Embryonic facial prominence (tissue), 1 donor: ENCODE results near the gene TPRN.

ENCODE experiments used
- DNase-seq: peaks from one replicate; pipeline ENCODE4 v3.0.0-alpha.2; 2016; ENCODE audit errors: extremely low spot score

Gene TPRN

DNA sequence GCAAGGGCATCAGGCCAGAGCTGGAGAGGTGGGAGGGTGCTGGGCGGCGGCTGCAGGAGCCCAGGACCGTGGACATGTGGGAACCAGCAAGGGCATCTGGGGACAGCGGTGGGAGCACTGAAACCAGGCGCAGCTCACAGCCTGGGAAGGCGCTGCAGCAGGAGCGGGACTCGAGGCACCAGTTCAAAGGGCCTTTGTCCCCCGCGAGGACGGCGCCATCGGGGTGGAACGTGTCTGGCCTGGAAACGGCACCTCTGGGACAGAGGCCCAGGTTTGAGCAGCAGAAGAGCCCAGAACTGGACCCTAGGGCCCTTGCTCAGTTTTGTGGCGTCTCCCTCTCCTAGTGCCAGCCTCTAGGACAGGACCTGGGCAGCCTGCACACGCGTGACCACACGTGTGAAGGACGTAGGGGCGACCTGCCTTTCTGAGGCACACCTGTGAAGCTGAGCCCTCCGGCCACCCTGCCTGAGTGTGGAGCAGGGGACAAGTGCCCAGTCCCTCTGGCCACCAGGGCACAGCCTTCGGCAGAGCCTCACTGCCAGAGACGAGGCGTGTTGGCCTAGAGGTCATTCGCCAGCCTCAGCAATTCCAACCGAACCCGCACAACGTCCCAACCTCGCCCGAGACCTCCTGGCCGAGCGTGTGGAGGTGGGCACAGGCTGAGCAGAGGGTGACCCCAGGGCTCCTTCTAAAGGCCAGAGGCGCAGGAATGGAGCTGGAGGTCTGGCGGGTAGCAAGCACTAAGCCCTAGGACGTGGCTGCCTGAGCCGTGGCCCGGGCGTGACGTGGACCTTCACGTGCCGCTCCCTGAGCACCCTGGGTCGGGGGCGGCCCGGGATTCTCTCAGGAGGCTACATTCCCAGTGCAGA is 26.5 kb downstream of the TPRN start:
- no peak for DNase-seq

DNA sequence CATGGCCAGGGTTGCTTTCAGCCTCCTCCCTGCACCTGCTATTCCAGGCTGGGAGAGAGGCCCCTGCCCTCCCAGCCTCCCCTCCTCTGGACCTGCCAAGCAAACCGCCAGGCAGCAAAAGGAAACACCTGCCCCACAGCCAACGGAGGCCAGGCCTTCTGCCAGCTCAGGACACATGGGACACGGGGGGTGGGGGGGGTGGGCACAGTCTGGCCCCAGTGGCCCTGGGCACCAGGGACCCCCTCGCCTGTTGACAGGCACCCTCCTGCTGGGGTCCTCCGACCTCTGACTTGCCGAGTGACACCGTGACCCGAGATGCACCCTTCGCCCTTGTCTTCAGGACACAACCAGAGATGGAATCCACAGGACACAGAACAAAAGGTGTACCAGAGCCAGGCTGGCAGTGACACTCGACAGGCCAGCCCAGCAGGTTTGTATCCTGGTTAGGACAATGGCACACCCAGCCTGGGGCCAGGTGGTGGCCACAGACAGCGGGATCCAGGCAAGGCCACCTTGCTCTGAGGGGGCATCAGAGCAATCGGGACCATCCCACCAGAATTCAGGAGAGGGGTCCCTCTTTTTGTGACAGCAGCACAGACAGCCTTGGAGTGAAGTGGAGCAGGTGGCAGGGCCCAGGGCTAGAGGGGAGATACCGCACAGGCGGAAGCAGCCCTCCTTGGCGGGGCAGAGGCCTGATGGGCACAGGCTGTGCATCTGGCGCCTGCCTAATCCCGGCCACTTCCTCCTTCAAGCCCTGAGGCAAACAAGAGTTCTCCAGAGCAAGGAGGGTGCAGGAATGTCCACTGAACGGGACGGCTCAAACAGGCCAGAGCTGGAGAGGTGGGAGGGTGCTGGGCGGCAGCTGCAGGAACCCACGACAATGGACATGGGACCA is 27.4 kb downstream of the TPRN start:
- DNase-seq = no peak

DNA sequence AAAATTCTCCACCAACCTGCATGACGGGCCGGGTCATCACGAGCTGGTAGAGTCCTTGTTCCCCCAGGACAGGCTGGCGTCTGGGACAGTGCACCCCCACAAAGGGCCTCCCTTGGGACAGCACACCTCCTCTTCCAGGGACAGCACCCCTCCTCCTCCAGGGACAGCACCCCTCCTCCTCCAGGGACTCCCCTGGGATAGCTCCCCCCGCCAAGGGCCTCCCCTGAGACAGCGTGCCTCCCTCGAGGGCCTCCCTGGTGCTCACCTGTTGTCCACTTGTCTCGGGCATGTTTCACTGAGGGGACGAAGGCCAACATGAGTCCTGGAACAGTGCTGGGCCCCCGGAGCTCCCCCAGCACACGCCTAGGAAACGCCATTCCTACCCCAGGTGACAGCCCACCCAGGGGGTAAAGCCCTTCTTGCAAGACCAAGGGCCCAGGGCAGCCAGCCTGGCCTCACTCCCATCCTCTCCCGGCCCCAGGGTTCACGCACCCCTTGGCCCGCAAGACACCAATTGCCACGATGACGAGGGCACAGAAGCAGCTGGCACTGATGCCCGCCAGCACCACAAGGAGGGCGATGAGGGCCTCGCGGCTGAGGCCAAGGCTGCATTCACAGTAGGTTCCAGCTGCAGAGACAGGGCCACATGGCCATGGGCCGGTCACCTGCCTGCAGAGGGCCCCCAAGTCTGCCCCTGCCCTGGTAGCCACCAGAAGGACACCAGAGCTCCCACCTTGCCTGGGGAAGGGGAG is 29.2 kb downstream of the TPRN start:
- no peak for DNase-seq

DNA sequence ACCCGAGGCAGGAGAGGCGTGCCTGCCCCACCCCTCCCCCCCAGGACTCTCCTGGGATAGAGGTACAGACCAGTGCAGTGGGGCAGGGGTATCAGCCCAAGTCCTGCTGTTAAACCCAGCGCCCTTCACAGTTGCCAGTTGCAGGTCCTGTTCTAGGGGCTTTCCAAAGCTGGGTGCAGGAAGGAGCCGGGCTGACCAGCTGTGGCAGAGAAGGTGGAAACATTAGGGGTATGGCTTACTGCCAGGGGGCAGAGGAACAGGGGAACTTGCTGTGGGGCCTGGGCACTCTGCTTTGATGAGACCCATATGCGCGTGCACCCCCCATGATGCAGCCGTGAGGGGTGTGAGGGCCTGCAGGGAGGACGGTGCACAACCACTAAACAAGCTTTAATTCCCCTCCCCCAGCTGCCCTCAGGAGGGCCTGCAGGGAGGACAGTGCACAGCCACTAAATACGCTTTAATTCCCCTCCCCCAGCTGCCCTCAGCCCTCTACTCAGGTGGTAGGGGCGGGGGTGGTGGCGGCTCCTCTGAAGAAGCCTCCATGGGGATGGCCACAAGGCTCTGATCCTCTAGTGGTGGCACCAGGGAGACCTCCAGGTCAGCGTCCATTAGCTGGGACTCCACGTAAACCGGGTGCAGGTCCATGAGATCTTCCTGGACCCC is 29.9 kb downstream of the TPRN start:
- DNase-seq = no peak

DNA sequence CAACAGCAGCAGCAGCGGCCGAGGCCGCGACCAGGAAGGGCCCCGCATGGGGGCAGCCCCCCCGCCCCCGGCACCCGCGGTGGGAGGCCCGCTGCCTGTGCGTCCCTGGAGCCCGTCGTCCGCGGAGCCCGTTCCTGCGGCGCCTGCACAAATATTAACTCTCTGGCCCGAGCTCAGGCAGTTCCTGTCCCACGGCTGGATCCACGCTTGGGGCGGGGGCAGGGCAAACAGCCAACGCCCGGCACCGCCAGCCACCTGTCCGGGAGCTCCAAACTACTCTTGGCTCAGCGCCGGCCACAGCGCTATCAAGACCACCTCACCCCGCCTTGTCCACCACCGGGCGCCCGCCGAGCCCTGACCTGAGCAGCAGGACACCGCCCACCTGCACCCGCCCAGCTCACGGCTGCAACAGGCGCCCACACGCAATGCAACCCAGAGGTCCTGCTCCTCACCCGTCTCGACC is 30.6 kb downstream of the TPRN start, which contains the start of gene LRRC26:
TSS of gene LRRC26 (minus strand) at position 156 of the 463 bp plus-strand sequence. CDS start at position 48, 108 bp downstream.
- no peak for DNase-seq

DNA sequence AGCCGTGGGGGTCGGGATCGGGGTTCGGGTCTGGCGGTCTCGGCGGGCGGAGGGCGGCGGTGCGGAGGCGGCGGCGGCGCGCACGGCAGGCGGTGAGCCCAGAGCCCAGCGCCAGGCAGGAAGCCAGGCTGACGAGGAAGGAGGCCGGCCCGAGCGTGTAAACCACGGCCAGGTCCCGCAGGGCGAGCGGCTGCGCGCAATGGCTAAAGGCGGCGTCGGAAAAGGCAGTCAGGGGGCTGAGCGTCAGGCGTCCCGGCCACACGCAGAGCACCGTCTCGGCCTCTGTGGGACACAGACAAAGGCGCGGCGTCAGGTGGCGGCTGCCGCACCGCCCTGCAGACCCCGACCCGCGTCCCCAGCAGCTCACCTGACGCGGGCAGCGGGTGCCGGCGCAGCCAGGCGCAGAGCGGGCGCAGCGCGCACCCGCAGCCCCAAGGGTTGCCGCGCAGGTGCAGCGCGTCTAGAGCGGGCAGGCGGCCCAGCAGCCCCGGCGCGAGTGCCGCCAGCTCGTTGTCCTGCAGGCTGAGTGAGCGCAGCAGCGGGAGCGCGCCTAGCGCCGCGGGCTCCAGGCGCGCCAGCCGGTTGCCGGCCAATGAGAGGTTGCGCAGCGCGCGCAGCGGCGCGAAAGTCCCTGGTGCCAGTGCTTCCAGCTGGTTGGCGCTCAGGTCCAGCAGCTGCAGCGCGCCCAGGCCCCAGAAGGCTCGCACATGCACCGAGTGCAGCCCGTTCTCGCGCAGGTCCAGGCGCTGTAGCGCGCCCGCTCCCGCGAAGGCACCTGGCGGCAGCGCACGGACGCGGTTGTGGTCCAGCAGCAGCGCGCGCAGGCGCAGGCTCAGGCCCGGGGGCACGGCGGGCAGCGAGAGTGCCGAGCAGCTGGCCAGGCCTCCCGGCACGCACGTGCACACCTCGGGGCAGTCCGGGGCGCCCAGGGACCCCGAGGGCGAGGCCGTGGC is 31.4 kb downstream of the TPRN start:
- DNase-seq = no peak

DNA sequence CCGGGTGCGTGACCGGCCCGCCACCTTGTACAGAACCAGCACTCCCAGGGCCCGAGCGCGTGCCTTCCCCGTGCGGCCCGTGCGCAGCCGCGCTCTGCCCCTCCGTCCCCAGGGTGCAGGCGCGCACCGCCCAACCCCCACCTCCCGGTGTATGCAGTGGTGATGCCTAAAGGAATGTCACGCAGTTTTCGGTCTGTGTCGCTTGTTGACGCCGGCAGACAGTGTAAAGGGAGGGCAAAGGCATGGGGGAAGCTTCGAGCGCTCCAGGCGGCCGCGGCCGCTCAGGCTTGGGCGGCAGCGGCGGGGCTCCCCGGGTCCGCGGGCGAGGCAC is 32.0 kb downstream of the TPRN start:
- no peak for DNase-seq

DNA sequence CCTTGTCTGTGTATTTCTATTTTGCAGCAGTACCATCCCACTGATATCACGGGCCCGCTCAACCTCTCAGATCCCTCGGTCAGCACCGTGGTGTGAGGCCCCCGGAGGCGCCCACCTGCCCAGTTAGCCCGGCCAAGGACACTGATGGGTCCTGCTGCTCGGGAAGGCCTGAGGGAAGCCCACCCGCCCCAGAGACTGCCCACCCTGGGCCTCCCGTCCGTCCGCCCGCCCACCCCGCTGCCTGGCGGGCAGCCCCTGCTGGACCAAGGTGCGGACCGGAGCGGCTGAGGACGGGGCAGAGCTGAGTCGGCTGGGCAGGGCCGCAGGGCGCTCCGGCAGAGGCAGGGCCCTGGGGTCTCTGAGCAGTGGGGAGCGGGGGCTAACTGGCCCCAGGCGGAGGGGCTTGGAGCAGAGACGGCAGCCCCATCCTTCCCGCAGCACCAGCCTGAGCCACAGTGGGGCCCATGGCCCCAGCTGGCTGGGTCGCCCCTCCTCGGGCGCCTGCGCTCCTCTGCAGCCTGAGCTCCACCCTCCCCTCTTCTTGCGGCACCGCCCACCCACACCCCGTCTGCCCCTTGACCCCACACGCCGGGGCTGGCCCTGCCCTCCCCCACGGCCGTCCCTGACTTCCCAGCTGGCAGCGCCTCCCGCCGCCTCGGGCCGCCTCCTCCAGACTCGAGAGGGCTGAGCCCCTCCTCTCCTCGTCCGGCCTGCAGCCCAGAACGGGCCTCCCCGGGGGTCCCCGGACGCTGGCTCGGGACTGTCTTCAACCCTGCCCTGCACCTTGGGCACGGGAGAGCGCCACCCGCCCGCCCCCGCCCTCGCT is 32.6 kb downstream of the TPRN start:
- no peak for DNase-seq

DNA sequence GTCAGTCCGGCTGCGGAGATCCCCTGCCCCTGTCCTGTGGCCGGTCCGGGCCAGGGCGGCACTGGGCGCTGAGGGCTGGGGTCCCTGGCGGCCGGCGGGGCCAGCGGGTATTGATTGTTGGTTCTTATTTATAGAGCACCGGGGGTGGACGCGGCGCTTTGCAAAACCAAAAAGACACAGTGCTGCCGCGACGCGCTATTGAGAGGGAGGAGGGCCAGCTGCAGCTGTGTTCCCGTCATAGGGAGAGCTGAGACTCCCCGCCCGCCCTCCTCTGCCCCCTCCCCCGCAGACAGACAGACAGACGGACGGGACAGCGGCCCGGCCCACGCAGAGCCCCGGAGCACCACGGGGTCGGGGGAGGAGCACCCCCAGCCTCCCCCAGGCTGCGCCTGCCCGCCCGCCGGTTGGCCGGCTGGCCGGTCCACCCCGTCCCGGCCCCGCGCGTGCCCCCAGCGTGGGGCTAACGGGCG is 33.2 kb downstream of the TPRN start:
- DNase-seq = no peak

DNA sequence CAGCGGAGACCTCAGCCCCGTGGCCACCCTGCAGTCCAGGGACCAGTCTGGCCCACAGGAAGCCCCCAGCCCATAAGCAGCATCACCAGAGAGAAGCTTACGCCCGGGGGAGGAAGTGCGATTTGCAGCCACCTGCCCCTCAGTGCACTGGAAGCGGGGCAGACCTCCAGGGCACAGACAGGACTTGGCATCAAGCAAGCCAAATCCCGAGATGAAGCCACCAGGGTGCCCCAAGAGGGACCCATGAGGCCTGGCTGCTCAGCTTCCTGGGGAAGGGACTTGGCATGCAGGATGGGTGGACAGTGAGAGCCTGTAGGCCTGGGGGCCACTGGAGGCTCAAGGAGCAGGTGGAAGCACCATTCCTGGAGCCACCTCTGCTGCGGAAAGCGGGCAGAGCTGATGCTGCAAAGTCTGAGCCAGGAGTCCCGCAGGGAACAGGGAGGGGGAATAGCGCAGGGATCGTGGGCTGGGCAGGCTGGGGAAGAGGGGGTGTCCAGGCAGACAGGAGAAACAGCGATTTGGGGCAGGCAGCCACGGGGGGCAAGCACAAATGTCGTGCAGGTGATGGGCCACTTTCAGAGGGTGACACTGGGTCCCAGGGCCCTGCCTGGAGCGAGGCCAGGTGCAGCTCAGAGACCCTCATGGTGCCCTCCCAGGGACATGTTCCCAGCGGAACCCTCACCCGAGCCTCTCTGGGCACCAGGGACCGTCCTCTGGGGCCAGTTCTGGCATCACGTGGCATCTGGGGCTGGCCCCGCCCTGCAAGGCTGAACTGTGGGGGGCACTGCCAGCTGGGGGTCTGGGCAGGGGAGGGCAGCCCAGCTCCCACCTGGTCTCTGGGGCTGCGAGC is 33.9 kb downstream of the TPRN start:
- DNase-seq = no peak

DNA sequence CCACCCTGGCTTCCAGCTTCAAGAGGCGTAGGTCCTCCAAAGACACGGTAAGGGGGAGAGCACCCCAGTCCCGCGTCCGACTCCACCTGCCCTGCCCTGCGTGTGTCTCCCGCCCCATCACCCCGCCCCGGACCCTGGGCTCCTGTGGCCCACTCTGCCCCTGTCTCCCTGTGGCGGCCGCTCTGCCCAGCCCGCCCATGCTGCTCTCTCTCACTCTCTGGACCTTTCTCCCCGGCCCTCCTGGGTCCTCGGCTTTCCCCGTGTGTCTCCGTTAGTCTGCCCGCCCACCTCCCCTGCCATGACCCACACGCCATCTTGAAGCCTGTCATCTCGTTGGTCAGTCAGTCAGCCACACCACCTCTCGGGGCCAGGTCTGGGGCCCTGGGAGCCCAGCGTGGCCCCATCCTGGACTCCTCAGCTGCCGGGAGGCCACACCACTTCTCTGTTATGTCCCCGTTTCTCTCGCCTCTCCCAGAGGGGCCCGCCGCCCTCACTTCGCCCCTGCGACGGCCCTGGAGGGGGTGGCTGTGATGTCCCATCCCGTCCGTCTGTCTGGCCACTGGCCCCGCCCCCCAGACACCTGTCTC is 35.2 kb downstream of the TPRN start:
- no peak for DNase-seq

DNA sequence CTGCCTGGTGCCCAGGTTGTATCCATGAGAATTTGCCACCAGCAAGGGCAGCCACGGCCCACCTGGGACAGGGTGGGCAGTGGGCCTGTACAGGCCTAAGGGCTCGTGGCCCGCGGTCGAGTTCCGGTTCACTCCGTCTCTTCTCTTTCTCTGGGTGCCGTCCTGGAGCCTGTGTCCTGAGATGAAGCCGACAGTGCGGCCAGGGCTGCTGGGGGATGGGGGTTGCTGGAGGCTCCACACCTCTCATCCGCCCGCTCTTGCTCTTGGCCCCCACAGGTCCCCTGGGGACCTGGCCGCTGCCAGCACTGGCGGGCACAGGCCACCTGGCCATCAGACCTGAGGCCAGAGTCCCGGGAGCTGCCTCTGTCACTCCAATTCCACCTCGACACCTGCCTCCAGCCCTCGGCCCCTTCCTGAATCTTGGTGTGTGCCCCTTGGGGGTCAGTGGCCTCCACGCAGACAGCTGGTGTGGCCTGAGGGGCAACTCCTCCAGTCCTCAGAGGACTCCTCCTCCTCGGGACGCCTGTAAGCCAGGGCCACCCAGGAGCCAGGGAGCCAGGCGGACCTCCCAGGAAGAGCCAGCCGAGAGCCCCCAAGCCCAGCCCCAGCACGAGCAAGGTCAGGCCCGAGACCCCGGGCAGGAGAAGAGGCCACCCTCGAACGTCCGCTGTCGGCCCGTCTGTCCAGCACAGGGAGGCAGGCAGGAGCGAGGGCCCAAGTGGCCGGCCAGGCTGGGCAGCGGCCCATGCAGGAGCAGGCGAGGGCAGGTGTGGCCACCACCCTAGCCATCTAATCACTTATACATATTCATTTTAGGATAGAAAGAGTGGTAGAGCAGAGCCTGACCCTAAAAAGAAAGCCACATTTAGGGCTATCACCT is 35.9 kb downstream of the TPRN start:
- no peak for DNase-seq

DNA sequence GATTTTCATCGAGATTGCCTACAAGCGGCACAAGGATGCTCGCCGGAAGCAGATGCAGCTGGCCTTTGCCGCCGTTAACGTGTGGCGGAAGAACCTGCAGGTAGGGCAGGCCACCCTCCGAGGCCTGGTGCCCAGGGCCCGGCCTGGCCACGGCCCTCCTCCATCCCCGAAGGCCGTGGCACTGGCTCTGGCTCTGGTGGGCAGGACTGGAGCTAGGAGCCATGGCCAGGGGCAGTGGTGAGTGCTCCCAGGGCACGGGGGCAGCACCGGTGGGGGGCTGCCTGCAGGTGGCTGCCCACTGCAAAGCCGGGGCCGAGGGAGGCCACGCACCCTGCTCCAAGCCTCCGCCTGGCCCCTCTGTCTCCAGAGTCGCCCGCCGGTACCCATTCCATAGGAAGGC is 36.7 kb downstream of the TPRN start:
- DNase-seq = no peak

DNA sequence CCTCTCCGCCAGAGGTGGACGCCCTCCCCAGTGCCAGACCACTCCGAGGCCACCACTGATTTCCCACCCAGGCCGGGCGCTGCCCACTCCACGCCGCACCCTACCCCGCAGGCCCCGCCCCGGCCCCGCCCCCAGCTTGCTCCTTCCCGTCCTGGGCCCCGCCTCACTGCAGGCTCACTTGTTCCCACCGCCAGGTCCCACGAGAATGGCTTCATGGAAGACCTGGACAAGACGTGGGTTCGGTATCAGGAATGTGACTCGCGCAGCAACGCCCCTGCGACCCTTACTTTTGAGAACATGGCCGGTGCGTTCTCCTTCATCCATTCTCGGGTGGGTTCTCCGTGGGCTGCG is 37.2 kb downstream of the TPRN start:
- no peak for DNase-seq

DNA sequence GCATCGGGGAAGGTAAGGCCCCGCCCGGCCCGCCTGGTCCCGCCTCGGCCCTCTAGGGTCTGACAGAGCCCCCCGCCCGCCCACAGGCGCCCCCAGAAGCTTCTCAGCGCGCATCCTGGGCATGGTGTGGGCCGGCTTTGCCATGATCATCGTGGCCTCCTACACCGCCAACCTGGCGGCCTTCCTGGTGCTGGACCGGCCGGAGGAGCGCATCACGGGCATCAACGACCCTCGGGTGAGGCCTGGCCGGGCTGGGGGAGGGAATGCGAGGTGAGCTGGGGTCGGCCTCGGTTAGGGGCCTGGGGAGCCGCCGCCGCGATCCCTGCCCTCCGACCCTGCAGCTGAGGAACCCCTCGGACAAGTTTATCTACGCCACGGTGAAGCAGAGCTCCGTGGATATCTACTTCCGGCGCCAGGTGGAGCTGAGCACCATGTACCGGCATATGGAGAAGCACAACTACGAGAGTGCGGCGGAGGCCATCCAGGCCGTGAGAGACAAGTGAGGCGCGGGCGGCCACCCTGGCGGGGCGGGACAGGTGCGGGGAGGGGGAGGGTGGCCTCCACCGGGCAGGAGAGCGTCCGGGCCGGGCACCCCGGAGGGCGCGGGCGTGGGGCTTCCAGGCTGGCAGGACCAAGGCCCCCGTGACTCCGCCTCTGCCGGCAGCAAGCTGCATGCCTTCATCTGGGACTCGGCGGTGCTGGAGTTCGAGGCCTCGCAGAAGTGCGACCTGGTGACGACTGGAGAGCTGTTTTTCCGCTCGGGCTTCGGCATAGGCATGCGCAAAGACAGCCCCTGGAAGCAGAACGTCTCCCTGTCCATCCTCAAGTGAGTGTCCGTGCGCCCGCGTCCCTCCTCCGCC is 37.8 kb downstream of the TPRN start:
- DNase-seq = no peak
